Measurements from ENCODE around the gene PINLYP. TPM values are rescaled to one million over a fixed set of nuclear protein-coding genes. Genes with fewer than 3 reads are reported as not detected.

The PINLYP gene
- total and polyA plus RNA-seq, 9 of the 15 experiments (the other 6 are each of a cell fraction or from before 2014, with no cell fraction given) = 1.00 to 6.7 (median 2.2) TPM

GRCh38 chr19:43619262-43620060 lies 43.9 kb downstream of the PINLYP start, which contains the start of gene ZNF428 (continued):
- TF ChIP-seq MED1 (CRISPR knock-in tag; IDR thresholded peaks at IDR 0.05; ENCODE audit: borderline replicate concordance) (no peak), ZNF143 (CRISPR knock-in tag; IDR thresholded peaks at IDR 0.05) (peak; percentile 87), EP400 (IDR thresholded peaks at IDR 0.05) (peak; percentile 72; the same call in 1 of the 2 replicates), ZKSCAN8 (CRISPR knock-in tag; IDR thresholded peaks at IDR 0.05) (no peak), EWSR1 (IDR thresholded peaks at IDR 0.05; ENCODE audit: borderline replicate concordance, low read depth, partially characterized antibody) (no peak), TEAD2 (tag; IDR thresholded peaks at IDR 0.05) (no peak), CBFA2T2 (conservative IDR thresholded peaks at IDR 0.05) (no peak), GTF2F1 (IDR thresholded peaks at IDR 0.05; ENCODE audit: low read depth, low read length) (peak; percentile 68), ELK3 (CRISPR knock-in tag; IDR thresholded peaks at IDR 0.05) (no peak), ZBTB26 (CRISPR knock-in tag; IDR thresholded peaks at IDR 0.05) (0 out of 2 replicates have a peak, but pooled peaks have one; percentile 47), NCOR1 (IDR thresholded peaks at IDR 0.05) (0 out of 2 replicates have a peak, but pooled peaks have one; percentile 10), DEAF1 (CRISPR knock-in tag; IDR thresholded peaks at IDR 0.05) (no peak), PHB (CRISPR knock-in tag; IDR thresholded peaks at IDR 0.05) (0 out of 2 replicates have a peak, but pooled peaks have one; percentile 17), FOSL1 (tag; conservative IDR thresholded peaks at IDR 0.05) (no peak; the same call in 1 of the 2 replicates), RAD51 (IDR thresholded peaks at IDR 0.05; ENCODE audit: borderline replicate concordance, low read depth) (no peak), ELF2 (CRISPR knock-in tag; IDR thresholded peaks at IDR 0.05) (no peak), MAFG (tag; conservative IDR thresholded peaks at IDR 0.05) (no peak), LEF1 (IDR thresholded peaks at IDR 0.05) (no peak), HES1 (IDR thresholded peaks at IDR 0.05; ENCODE audit: low read depth) (no peak), ZNF518B (CRISPR knock-in tag; IDR thresholded peaks at IDR 0.05) (no peak)

Measured in K562 (cell line).